SK-N-SH (cell line): ENCODE measurements around the gene BCL11B. TPM values are rescaled to one million over a fixed set of nuclear protein-coding genes. Genes with fewer than 3 reads are reported as not detected.

ENCODE experiments used
- CTCF ChIA-PET: fragments of 300-600, 350-600 bp; formaldehyde crosslinking; extraction: SDS; loops from one replicate; lab custom pipeline; 2021; lab: Yijun Ruan, JAX
- POLR2A ChIA-PET: fragments of 350-600 bp; sonication (Branson Sonifier 250); formaldehyde crosslinking; extraction: SDS; loops from one replicate; lab custom pipeline; 2020; ENCODE audit warnings: antibody characterized with exemption, inconsistent platforms; lab: Yijun Ruan, JAX
- DNase-seq: peaks from one replicate; pipeline ENCODE4 v3.0.0; 2012
- H2AFZ ChIP-seq: fragments of 200-600 bp; sonication (generic); 2 replicates; pipeline ENCODE4 v1.8.1; 2016; ENCODE audit warnings: antibody characterized with exemption, mild to moderate bottlenecking, low read depth
- H3F3A ChIP-seq: fragments of 200-600 bp; sonication (generic); replicated peaks from 2 replicates; pipeline ENCODE3; 2016; ENCODE audit warnings: antibody characterized with exemption, mild to moderate bottlenecking; ENCODE audit not compliant: insufficient read depth
- H3K27ac ChIP-seq, 2 experiments: fragments of 200-500 bp in 1 of 2; fragments of 200-600 bp in 1 of 2; sonication (Bioruptor generic) in 1 of 2; sonication (generic), shearing (Covaris generic) in 1 of 2; 2 replicates each; pipeline versions ENCODE4 v1.5.1 to v1.6.1; 2014 to 2016; ENCODE audit warnings: low read depth in 2 of 2, inconsistent platforms in 1 of 2, low read length in 1 of 2, mild to moderate bottlenecking in 1 of 2, mixed read lengths in 1 of 2
- H3K27me3 ChIP-seq: fragments of 200-600 bp; sonication (generic), shearing (Covaris generic); 2 replicates; pipeline ENCODE4 v1.6.1; 2016; ENCODE audit warnings: mixed run types; ENCODE audit not compliant: insufficient read depth
- H3K36me3 ChIP-seq, 2 experiments: fragments of 200-500 bp in 1 of 2; fragments of 200-600 bp in 1 of 2; sonication (Bioruptor generic) in 1 of 2; sonication (generic) in 1 of 2; replicated peaks in 1 of 2; 2 replicates each; pipeline versions ENCODE3 to v1.5.1; 2014 to 2016; ENCODE audit warnings: low read length in 1 of 2, mild to moderate bottlenecking in 1 of 2; ENCODE audit not compliant: insufficient read depth in 2 of 2, control insufficient read depth in 1 of 2
- H3K4me1 ChIP-seq, 2 experiments: fragments of 200-500 bp in 1 of 2; fragments of 200-600 bp in 1 of 2; sonication (Bioruptor generic) in 1 of 2; sonication (generic), shearing (Covaris generic) in 1 of 2; 2 replicates each; pipeline versions ENCODE4 v1.5.1 to v1.6.1; 2014 to 2016; ENCODE audit warnings: low read depth in 1 of 2, low read length in 1 of 2, mixed run types in 1 of 2; ENCODE audit not compliant: insufficient read depth in 2 of 2, control insufficient read depth in 1 of 2
- H3K4me2 ChIP-seq: fragments of 200-600 bp; sonication (generic), shearing (Covaris generic); 2 replicates; pipeline ENCODE4 v1.6.1; 2017; ENCODE audit warnings: mixed run types
- H3K4me3 ChIP-seq, 2 experiments: fragments of 200-500 bp in 1 of 2; fragments of 200-600 bp in 1 of 2; sonication (Bioruptor generic) in 1 of 2; sonication (generic), shearing (Covaris generic) in 1 of 2; 2 replicates each; pipeline versions ENCODE4 v1.5.1 to v1.8.1; 2014 to 2016; ENCODE audit warnings: low read depth in 2 of 2, inconsistent platforms in 1 of 2, low read length in 1 of 2, mild to moderate bottlenecking in 1 of 2, mixed read lengths in 1 of 2, moderate library complexity in 1 of 2
- H3K79me2 ChIP-seq: fragments of 200-600 bp; sonication (generic); 2 replicates; pipeline ENCODE4 v1.8.1; 2017; ENCODE audit warnings: mild to moderate bottlenecking; ENCODE audit not compliant: insufficient read depth
- H3K9ac ChIP-seq: fragments of 200-600 bp; sonication (generic); 2 replicates; pipeline ENCODE4 v1.6.1; 2017; ENCODE audit warnings: mixed run types
- H3K9me2 ChIP-seq: fragments of 200-600 bp; sonication (generic); 2 replicates; pipeline ENCODE4 v1.6.1; 2017; ENCODE audit warnings: mixed run types
- H3K9me3 ChIP-seq: fragments of 200-600 bp; sonication (generic); 2 replicates; pipeline ENCODE4 v1.6.1; 2017; ENCODE audit warnings: mixed run types, mild to moderate bottlenecking, moderate library complexity
- H4K20me1 ChIP-seq: fragments of 200-600 bp; sonication (generic); 2 replicates; pipeline ENCODE4 v1.6.1; 2017; ENCODE audit warnings: mild to moderate bottlenecking, mixed run types; ENCODE audit not compliant: insufficient read depth
- CHD2 ChIP-seq: fragments of 150-350 bp; IDR thresholded peaks from 2 replicates; pipeline ENCODE4 v1.6.1; 2018; ENCODE audit warnings: low read length; ENCODE audit not compliant: partially characterized antibody
- CTCF ChIP-seq: fragments of 200-600 bp; sonication (generic); IDR thresholded peaks from 2 replicates; pipeline ENCODE4 v1.6.1; 2017; ENCODE audit warnings: antibody characterized with exemption, mild to moderate bottlenecking, moderate library complexity
- ELF1 ChIP-seq: IDR thresholded peaks from 2 replicates; pipeline ENCODE4 v1.4.0; 2012
- EP300 ChIP-seq, 2 experiments: IDR thresholded peaks; 2 replicates each; pipeline versions ENCODE4 v1.4.0 to v1.6.1; 2012; ENCODE audit warnings: borderline replicate concordance in 1 of 2, low read depth in 1 of 2, low read length in 1 of 2
- EZH2phosphoT487 ChIP-seq: fragments of 200-600 bp; sonication (generic); IDR thresholded peaks from 2 replicates; pipeline ENCODE4 v1.6.1; 2017; ENCODE audit warnings: low read depth, mixed run types, mild to moderate bottlenecking, antibody characterized with exemption, moderate library complexity, borderline replicate concordance
- FOXJ3 ChIP-seq: sonication (generic); formaldehyde crosslinking; IDR thresholded peaks from 2 replicates; pipeline ENCODE4 v1.5.1; 2020; ENCODE audit warnings: mild to moderate bottlenecking, missing genetic modification reagents
- FOXM1 ChIP-seq: IDR thresholded peaks from 2 replicates; pipeline ENCODE4 v1.4.0; 2012; ENCODE audit warnings: low read depth, mild to moderate bottlenecking
- GABPA ChIP-seq: IDR thresholded peaks from 2 replicates; pipeline ENCODE4 v1.4.0; 2012; ENCODE audit warnings: low read depth, mild to moderate bottlenecking
- GATA2 ChIP-seq: sonication (generic); formaldehyde crosslinking; IDR thresholded peaks from 2 replicates; pipeline ENCODE4 v1.5.0; 2020; ENCODE audit warnings: mild to moderate bottlenecking, missing genetic modification reagents
- MXI1 ChIP-seq: IDR thresholded peaks from 2 replicates; pipeline ENCODE4 v1.6.1; 2012; ENCODE audit warnings: mild to moderate bottlenecking, low read depth, low read length, improper control_type of control experiment
- NFIC ChIP-seq: IDR thresholded peaks from 2 replicates; pipeline ENCODE4 v1.4.0; 2012; ENCODE audit warnings: borderline replicate concordance
- PBX3 ChIP-seq: IDR thresholded peaks from 2 replicates; pipeline ENCODE4; 2012
- RAD21 ChIP-seq: IDR thresholded peaks from 2 replicates; pipeline ENCODE4 v1.6.1; 2012; ENCODE audit warnings: mild to moderate bottlenecking, low read length
- RCOR1 ChIP-seq: fragments of 150-350 bp; IDR thresholded peaks from 2 replicates; pipeline ENCODE4 v1.6.1; 2017; ENCODE audit warnings: antibody characterized with exemption, low read length
- RFX5 ChIP-seq: IDR thresholded peaks from 2 replicates; pipeline ENCODE4 v1.6.1; 2012; ENCODE audit warnings: mild to moderate bottlenecking, improper control_type of control experiment, low read length
- RXRA ChIP-seq: IDR thresholded peaks from 2 replicates; pipeline ENCODE4 v1.4.0; 2012; ENCODE audit warnings: low read depth, mild to moderate bottlenecking, borderline replicate concordance
- SMC3 ChIP-seq: IDR thresholded peaks from 2 replicates; pipeline ENCODE4 v1.6.1; 2012; ENCODE audit warnings: low read depth, low read length, improper control_type of control experiment
- TEAD4 ChIP-seq: IDR thresholded peaks from 2 replicates; pipeline ENCODE4 v1.4.0; 2012; ENCODE audit warnings: mild to moderate bottlenecking, borderline replicate concordance; ENCODE audit not compliant: insufficient read depth
- USF1 ChIP-seq: IDR thresholded peaks from 2 replicates; pipeline ENCODE4 v1.4.0; 2012; ENCODE audit warnings: low read depth, borderline replicate concordance
- YY1 ChIP-seq: IDR thresholded peaks from 2 replicates; pipeline ENCODE4 v1.4.0; 2012; ENCODE audit warnings: low read depth, mild to moderate bottlenecking
- WGBS: methylation state at CpG from one replicate; pipeline ENCODE4 v1.1.6; 2017; ENCODE audit warnings: low lambda C conversion rate; 5-methylcytosine and 5-hydroxymethylcytosine counted together
- polyA plus RNA-seq, 3 experiments: library from polyadenylated mRNA; depleted of rRNA; stranded (reverse); fragments of >200 nt; gene quantifications; 2 replicates each; pipeline ENCODE4 v1.2.3, GENCODE V29; 2012

BCL11B gene
- polyA plus RNA-seq, 1 of the 3 experiments (the other 2 are of a cell fraction): not detected

- TF ChIP-seq FOXM1 (no peak), CHD2 (no peak), TEAD4 (no peak), RFX5 (no peak), RCOR1 (no peak), MXI1 (no peak), RXRA (no peak), PBX3 (no peak), FOXJ3 (CRISPR knock-in tag) (no peak), USF1 (no peak), YY1 (no peak)
- TF ChIP-seq, all 33 proteins: peak for 0
- ChIA-PET POLR2A (no interaction called here), CTCF (no interaction called here)
- H2AFZ ChIP-seq: no peak overlapping the region
- no peak for DNase-seq
- H3K79me2 ChIP-seq: no peaks in the 10 kb centered on the region
- H3K4me3 ChIP-seq: no peak overlapping the region
- no peaks in the 10 kb centered on the region; a peak in 1 of 4 replicates for H3K4me1 ChIP-seq
- no peak overlapping the region for H3K9ac ChIP-seq
- peaks cover 90% of the 10 kb centered on the region for H3K27me3 ChIP-seq
- 23% methylated on average over 6 of the region's 6 CpGs for WGBS
- no peaks in the 10 kb centered on the region for H4K20me1 ChIP-seq
- H3F3A ChIP-seq: no peaks in the 10 kb centered on the region
- H3K27ac ChIP-seq: no peak overlapping the region
- no peaks in the 10 kb centered on the region for H3K9me3 ChIP-seq
- H3K4me2 ChIP-seq: no peak overlapping the region
- H3K9me2 ChIP-seq: no peaks in the 10 kb centered on the region
- no peaks in the 10 kb centered on the region for H3K36me3 ChIP-seq
Observed at GRCh38 chr14:99182548-99183250, 89.3 kb downstream of the BCL11B start.

GRCh38 chr14:99181804-99182520 is 90.0 kb downstream of the BCL11B start:
- H3K79me2 ChIP-seq: no peaks in the 10 kb centered on the region
- H3K36me3 ChIP-seq: no peaks in the 10 kb centered on the region
- H3K27me3 ChIP-seq: peaks cover 87% of the 10 kb centered on the region
- no peak for TF ChIP-seq FOXJ3 (CRISPR knock-in tag)
- TF ChIP-seq CTCF: no peak
- TF ChIP-seq EP300 (IDR thresholded peaks at IDR 0.05; ENCODE audit: borderline replicate concordance in 1 of 2, low read depth in 1 of 2, low read length in 1 of 2): no peak
- no peak for TF ChIP-seq MXI1
- no peak for TF ChIP-seq TEAD4
- no peak for TF ChIP-seq GATA2 (CRISPR knock-in tag)
- TF ChIP-seq ELF1: no peak
- no peak for TF ChIP-seq NFIC
- TF ChIP-seq RFX5: no peak
- TF ChIP-seq SMC3: no peak
- TF ChIP-seq RAD21: no peak
- TF ChIP-seq EZH2phosphoT487: no peak
- no peak for TF ChIP-seq GABPA
- TF ChIP-seq RCOR1: no peak
- no peak for TF ChIP-seq PBX3
- H3K4me2 ChIP-seq: no peak overlapping the region
- no peaks in the 10 kb centered on the region for H3K9me3 ChIP-seq
- H3K27ac ChIP-seq: no peak overlapping the region
- no peak overlapping the region for H2AFZ ChIP-seq
- no peaks in the 10 kb centered on the region for H3K9me2 ChIP-seq
- H3K4me3 ChIP-seq: no peak overlapping the region
- H3F3A ChIP-seq: no peaks in the 10 kb centered on the region
- WGBS: 18% methylated on average over 17 of the region's 17 CpGs
- ChIA-PET CTCF (no interaction called here), POLR2A (no interaction called here)
- no peak for DNase-seq
- no peak overlapping the region for H3K9ac ChIP-seq
- no peaks in the 10 kb centered on the region for H4K20me1 ChIP-seq
- H3K4me1 ChIP-seq: no peaks in the 10 kb centered on the region; a peak in 1 of 4 replicates
